Dedifferentiated amniotic fluid mesenchymal stem cell (primary cell): Measurements from ENCODE around the gene SPATS2L.
"Not testable (repeated sequence)": the region's sequence is repeated elsewhere in the genome, so short reads cannot be mapped to it uniquely, and the experiment has no call there.

Experiments used
- DNase-seq: peaks from one replicate; pipeline ENCODE4 v3.0.0-alpha.2; 2016; ENCODE audit errors: extremely low spot score

Gene SPATS2L

GRCh38 chr2:200319548-200320337, 13.2 kb downstream of the SPATS2L start:
- DNase-seq = peak; percentile 57

GRCh38 chr2:200320344-200320743, 13.9 kb downstream of the SPATS2L start:
- DNase-seq = no peak

DNA sequence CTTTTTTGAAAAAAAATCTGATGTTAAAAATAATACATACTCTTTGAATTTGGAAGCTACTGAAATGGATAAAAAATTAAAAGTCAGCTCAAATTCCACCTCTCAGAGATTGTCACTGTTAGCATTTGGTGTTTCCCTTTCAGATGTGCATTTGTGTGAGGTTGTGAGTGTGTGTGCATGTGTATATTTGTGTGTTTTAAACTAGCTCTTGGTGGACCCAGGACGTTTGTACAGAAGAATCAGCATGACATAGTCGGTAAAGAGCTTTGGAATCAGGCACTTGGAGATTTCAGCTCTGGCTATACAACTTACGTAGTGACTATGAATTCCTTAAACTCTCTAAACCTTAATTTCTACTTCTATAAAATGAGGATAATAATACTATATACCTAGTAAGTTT, 14.5 kb downstream of the SPATS2L start:
- DNase-seq = no peak

GRCh38 chr2:200321780-200322534, 15.5 kb downstream of the SPATS2L start:
- no peak for DNase-seq

GRCh38 chr2:200322607-200323006, 16.1 kb downstream of the SPATS2L start:
- DNase-seq = no peak

- DNase-seq = no peak
Measured at GRCh38 chr2:200324362-200324761, 17.9 kb downstream of the SPATS2L start.

DNA sequence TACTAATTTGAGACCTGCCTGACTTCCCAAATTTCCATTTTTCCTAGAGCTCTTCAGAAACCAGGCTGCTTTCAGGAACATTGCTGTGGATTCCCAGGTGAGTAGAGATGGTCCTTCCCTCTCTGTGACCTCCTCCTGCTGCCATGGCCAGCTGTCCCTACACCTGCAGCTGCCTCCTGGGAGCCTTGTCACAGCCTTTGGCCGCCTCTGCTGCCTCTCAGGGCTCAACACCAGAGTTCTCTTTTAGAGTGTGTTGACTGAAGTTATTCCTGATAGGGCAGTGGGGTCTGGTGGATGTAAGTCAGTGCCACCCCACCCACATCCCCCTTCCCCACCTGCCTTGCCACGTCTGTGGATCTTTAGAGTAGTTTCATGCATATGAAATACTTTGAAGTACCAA, 22.9 kb downstream of the SPATS2L start:
- DNase-seq = no peak

DNA sequence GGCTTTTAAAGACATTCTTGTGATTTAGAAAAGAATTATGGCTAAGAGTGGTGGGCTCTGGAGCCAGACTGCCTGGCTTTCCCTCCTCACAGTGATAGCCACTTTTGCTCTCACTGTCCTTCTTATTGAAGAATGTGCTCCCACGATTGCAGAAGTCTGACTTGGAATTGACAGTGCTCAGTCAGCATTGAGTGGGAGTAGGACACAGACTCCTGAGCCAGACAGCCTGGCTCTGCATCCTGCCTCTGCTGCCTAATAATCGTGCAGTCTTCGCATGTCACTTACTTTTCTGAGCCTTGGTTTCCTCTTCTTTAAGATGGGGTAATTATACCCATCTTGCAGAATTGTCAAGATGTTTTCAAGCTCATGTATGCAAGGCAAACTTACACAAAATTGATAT, 23.3 kb downstream of the SPATS2L start:
- DNase-seq = no peak

DNA sequence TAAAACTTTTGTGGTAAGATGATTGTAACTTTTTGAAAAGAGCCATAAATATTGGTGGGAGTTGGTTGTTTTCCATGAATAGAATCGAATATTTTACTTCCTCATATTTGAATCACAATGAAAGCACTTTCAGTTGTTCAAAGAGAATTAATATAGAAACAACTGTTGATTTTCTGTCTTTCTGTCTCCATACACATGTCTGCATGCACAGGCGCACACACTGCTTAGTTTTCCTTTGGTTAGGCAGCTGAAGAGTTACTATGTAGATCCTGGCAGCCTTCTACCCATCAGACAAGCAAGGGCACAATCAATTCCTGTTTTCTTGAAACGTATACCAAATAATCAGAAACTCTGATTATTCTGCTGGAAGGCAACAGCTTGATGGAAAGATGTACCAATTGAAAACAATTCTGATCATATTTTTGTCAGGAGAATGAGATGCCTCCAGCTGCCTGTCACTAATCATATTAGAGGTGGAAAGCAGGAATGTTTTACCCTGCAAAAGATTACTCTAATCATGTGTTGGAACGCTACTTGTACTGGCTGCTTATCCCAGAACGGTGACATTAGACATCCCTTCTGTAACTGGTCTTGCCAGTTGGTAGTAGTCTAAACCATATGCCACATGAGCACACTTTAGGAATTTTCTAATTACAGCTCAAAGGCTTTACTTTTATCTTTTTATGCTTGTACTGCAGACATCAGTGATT, 24.0 kb downstream of the SPATS2L start:
- no peak for DNase-seq

GRCh38 chr2:200331061-200331400, 24.5 kb downstream of the SPATS2L start:
- no peak for DNase-seq

DNA sequence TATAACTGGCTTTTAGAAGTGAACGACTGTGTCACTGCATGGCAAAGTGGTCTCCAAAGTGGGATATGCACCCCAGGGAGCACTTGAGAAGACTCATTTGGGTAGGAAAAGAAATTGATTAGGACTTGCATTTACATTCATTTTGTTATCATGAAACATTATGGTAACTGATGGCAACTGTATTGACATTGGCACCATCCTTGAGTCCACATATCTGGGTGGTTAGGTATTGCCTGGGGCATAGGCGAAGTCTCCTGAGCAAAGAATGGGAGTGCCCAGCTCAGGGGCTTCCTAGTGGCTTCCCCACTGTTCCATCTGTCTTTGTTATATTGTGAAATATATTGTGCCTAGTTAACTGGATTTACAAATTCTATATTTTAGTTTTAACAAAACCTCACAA, 29.2 kb downstream of the SPATS2L start:
- no peak for DNase-seq

GRCh38 chr2:200336980-200337615, 30.6 kb downstream of the SPATS2L start:
- no peak for DNase-seq

DNA sequence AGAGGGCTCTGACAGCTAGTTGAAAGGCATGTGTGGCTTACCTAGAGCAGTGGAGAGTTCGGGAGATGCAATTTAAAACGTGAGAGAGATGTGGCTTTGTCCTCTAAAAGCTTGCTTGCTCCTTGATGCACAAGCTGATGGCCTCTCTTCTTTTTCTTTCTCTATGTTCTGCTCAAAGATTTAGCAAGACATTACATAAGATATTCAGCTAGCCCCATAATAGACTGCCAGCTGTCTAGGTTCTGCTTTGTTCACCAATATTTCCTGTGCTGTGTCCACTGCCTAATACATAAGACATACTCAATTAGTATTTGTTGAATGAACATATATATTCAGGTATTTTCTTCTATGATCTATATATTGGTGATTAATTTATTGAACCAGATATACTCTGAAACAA, 31.1 kb downstream of the SPATS2L start:
- no peak for DNase-seq

DNA sequence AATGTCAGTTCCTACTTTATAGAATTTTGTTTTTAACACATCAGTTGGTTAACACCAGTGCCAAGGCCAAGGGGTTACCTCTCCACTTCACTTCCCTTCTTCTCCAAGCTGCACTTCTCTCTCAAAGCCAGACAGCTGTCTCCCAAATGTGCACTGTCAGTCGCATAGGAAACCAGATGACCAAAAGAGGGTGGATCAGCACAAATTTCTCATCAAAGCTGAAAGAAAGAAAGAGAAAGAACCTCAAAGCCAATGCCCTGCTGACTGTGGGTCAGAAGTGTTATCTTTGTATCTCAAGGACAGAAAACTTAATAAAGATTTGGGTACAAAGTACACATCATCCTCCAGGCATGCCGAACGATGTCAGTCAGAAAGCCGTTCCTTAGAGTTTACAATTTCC, 32.2 kb downstream of the SPATS2L start:
- DNase-seq = no peak

DNA sequence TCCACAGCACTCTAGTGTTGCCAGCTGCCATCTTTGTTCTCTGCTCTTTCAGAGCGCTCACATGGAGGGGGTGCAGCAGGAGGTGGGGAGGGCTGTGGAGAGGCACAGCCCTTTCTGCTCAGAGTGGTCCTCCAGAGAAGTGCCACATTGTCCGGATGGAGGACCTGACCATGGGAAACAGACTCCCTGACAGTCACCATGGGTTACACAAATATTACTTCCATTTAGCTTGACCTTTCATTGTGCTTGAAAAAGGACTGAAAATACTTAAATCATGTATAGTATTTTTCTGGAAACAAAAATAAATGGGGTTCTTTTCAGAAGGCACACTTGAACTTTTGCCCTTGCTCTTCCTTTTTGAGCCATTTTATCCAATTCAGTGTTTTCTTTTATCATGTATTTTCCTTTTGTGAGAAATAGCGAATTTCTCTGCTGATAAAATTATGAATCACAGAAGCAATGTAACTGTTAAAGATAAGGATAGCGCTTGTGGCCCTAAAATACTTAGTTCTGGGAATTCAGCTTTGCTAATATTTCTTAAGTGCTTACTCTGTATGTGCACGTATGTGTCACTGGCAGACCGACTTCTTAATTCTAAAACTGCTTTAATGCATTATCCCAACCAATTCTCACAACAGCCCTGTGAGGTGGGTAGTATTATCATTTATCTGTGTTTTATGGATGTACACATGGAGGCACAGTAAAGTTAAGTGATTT, 34.2 kb downstream of the SPATS2L start:
- DNase-seq = no peak

DNA sequence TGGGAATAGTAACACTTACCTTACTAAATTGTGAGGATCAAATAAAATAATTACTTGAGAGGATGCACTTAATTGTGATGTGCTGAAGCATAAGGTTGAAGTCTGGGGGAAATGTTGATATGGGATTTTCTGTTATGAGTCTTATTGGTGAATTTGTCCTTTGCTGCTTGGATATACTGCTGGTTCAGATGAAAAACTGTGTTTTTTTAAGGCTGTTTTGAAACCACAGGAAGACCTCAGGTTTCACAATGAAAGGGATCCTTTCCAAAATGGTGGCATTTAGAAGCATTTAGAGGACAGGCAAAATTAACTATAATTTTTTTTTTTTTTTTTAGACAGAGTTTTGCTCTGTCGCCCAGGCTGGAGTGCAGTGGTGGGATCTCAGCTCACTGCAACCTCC, 34.9 kb downstream of the SPATS2L start:
- DNase-seq = no peak

- no peak for DNase-seq
Measured at GRCh38 chr2:200342235-200342634, 35.7 kb downstream of the SPATS2L start.

DNA sequence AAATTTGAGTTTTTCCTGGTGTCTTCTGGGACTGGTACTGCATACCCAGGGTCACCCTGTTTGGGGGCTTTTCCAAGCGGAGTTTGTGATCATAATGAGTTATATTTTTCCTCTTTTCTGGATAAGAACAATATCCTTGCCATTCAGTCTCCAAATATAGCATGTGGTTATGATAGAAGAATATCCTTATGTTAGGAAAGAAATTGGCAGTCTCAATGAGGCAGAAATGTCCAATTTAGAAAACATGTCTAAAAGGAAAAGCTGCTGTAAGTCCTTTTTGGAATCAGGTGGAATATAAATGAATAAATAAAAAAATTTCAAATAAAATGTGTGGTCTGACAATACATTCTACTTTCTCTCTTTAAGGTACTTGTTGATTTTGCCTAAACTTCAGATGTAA, 36.2 kb downstream of the SPATS2L start:
- DNase-seq = no peak

GRCh38 chr2:200344202-200344601, 37.7 kb downstream of the SPATS2L start:
- DNase-seq = not testable (repeated sequence)

DNA sequence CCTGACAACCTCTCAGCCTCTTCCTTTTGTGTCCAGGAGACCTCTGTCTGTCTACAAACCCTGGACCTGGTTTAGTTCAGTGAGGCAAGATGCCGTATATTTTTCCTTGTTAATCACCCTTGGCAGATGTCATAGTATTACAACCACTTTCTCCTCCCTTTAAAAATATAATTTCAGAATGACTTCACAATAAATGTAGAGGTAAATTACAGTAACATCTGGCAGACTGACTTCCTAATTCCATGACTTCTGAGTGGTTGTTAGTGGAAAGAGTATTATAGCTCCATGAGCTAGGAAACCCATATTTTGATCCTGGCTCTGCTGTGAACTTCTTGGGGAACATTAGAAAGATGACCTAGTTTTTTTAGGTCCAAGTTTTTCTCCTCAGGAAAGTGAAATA, 39.5 kb downstream of the SPATS2L start:
- no peak for DNase-seq

GRCh38 chr2:200347301-200347700, 40.8 kb downstream of the SPATS2L start:
- no peak for DNase-seq
